ENCODE data around the gene BEAN1. TPM values are rescaled to one million over a fixed set of nuclear protein-coding genes. Genes with fewer than 3 reads are reported as not detected.

BEAN1 gene
- total RNA-seq, 1 experiment from 2014 or later, result 0.24 TPM

GRCh38 chr16:66422366-66422765 lies 4.7 kb upstream of the BEAN1 start:
- Histone ChIP-seq H3K14ac (ENCODE audit: insufficient read depth, low read length) (no peak overlapping the region), H2BK12ac (ENCODE audit: insufficient read length, low read depth, low read length) (no peak overlapping the region), H4K8ac (replicated peaks; ENCODE audit: insufficient read length, low read depth, low read length) (no peak overlapping the region), H3K27me3 (ENCODE audit: insufficient read depth, low read length) (peaks cover 22% of the 10 kb centered on the region), H3K9me3 (ENCODE audit: control insufficient read depth, low read depth, low read length) (no peaks in the 10 kb centered on the region), H2BK120ac (ENCODE audit: low read depth, low read length, poor library complexity, severe bottlenecking) (no peak overlapping the region), H4K5ac (ENCODE audit: insufficient read length, low read depth, low read length) (no peak overlapping the region), H3K23me2 (ENCODE audit: insufficient read length, low read depth, low read length, poor library complexity, severe bottlenecking) (peaks cover 3% of the 10 kb centered on the region), H3K56ac (ENCODE audit: insufficient read length, low read depth, low read length) (no peak overlapping the region), H3K18ac (ENCODE audit: insufficient read length, low read depth, low read length) (no peak overlapping the region), H3K4ac (ENCODE audit: low read depth, low read length) (no peak overlapping the region), H2BK5ac (ENCODE audit: insufficient read length, low read length) (no peak overlapping the region), H2AK5ac (ENCODE audit: insufficient read length, low read length) (no peak overlapping the region), H3K27ac (ENCODE audit: insufficient read length, low read depth, low read length) (no peak overlapping the region), H3K79me2 (ENCODE audit: insufficient read depth, low read length) (no peaks in the 10 kb centered on the region), H3K79me1 (ENCODE audit: insufficient read depth, low read depth, low read length, poor library complexity, severe bottlenecking) (no peaks in the 10 kb centered on the region), H3T11ph (ENCODE audit: low read length) (no peak overlapping the region), H3K4me2 (ENCODE audit: insufficient read depth, insufficient read length, low read length) (no peak overlapping the region), H4K91ac (ENCODE audit: insufficient read length, low read depth, low read length) (no peak overlapping the region), H2AFZ (ENCODE audit: low read length) (no peak overlapping the region), H3K4me1 (ENCODE audit: insufficient read depth, low read length) (no peaks in the 10 kb centered on the region), H4K20me1 (ENCODE audit: control insufficient read depth, insufficient read depth, insufficient read length) (no peaks in the 10 kb centered on the region), H2BK20ac (ENCODE audit: low read depth, low read length, poor library complexity, severe bottlenecking) (no peak overlapping the region), H3K9ac (ENCODE audit: extremely low read depth, insufficient read length, low read length) (no peak overlapping the region), H2BK15ac (ENCODE audit: low read depth, low read length) (no peak overlapping the region), H3K23ac (ENCODE audit: insufficient read length, low read depth, low read length) (no peak overlapping the region)
- Mint-ChIP-seq H3K9me3 (no peaks in the 10 kb centered on the region; a peak in 1 of 5 replicates), H3K4me3 (no peak overlapping the region), H3K27ac (no peak overlapping the region), H3K4me1 (peaks cover 2 to 17% of the 10 kb centered on the region in 2 experiments; a peak in 2 of 4 replicates), H3K27me3 (ENCODE audit: low read depth) (peaks cover 75% of the 10 kb centered on the region), H3K36me3 (ENCODE audit: insufficient read depth in 1 of 3, low read depth in 3 of 3) (no peaks in the 10 kb centered on the region; a peak in 2 of 7 replicates)
- no peak for TF ChIP-seq CTCF (conservative IDR thresholded peaks at IDR 0.05)
- WGBS (ENCODE audit: extremely low coverage, insufficient read length, low lambda C conversion rate), result no CpG with 5 or more reads among the region's 2 CpGs
- DNase-seq, result no peak
